ENCODE results near the gene FXYD1.
A peak's percentile ranks its signal among the peaks of the same experiment; 100 is the strongest.

Gene FXYD1

GRCh38 chr19:35166100-35167063 lies 27.8 kb downstream of the FXYD1 start:
- no peak overlapping the region for H3K4me3 ChIP-seq (ENCODE audit: low read length)
- DNase-seq (ENCODE audit: low read depth) = peak; percentile 52
- TF ChIP-seq, protein P1, sequence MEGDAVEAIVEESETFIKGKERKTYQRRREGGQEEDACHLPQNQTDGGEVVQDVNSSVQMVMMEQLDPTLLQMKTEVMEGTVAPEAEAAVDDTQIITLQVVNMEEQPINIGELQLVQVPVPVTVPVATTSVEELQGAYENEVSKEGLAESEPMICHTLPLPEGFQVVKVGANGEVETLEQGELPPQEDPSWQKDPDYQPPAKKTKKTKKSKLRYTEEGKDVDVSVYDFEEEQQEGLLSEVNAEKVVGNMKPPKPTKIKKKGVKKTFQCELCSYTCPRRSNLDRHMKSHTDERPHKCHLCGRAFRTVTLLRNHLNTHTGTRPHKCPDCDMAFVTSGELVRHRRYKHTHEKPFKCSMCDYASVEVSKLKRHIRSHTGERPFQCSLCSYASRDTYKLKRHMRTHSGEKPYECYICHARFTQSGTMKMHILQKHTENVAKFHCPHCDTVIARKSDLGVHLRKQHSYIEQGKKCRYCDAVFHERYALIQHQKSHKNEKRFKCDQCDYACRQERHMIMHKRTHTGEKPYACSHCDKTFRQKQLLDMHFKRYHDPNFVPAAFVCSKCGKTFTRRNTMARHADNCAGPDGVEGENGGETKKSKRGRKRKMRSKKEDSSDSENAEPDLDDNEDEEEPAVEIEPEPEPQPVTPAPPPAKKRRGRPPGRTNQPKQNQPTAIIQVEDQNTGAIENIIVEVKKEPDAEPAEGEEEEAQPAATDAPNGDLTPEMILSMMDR (IDR thresholded peaks at IDR 0.05; ENCODE audit: insufficient read depth, low read depth, low read length, missing control alignments) = no peak

GRCh38 chr19:35167251-35168119 lies 28.9 kb downstream of the FXYD1 start:
- no peak overlapping the region for H3K4me3 ChIP-seq (ENCODE audit: low read length)
- TF ChIP-seq, protein P1 (IDR thresholded peaks at IDR 0.05; ENCODE audit: insufficient read depth, low read depth, low read length, missing control alignments) = no peak
- no peak for DNase-seq (ENCODE audit: low read depth)

DNA sequence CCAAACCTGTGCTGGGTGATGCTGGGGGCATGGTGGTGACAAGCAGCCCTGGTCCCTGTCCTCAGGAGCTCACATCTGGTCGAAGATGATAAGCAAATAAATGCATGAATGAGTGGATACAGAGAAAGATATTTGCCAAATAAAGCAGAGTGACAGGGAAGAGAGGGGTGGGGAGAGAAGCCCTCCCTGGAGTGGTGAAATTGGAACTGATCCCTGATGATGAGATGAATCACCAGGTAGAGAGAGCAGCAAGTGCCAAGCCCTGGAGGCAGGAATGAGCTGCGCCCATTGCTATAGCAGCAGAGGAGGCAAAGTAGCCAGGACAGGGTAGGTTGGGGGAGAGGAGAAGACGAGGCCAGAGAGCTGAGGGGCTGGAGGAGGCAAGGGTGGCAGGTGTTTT lies 29.6 kb downstream of the FXYD1 start:
- no peak overlapping the region for H3K4me3 ChIP-seq (ENCODE audit: low read length)
- TF ChIP-seq, protein P1 (IDR thresholded peaks at IDR 0.05; ENCODE audit: insufficient read depth, low read depth, low read length, missing control alignments) = peak; percentile 32
- peak; percentile 93 for DNase-seq (ENCODE audit: low read depth)

DNA sequence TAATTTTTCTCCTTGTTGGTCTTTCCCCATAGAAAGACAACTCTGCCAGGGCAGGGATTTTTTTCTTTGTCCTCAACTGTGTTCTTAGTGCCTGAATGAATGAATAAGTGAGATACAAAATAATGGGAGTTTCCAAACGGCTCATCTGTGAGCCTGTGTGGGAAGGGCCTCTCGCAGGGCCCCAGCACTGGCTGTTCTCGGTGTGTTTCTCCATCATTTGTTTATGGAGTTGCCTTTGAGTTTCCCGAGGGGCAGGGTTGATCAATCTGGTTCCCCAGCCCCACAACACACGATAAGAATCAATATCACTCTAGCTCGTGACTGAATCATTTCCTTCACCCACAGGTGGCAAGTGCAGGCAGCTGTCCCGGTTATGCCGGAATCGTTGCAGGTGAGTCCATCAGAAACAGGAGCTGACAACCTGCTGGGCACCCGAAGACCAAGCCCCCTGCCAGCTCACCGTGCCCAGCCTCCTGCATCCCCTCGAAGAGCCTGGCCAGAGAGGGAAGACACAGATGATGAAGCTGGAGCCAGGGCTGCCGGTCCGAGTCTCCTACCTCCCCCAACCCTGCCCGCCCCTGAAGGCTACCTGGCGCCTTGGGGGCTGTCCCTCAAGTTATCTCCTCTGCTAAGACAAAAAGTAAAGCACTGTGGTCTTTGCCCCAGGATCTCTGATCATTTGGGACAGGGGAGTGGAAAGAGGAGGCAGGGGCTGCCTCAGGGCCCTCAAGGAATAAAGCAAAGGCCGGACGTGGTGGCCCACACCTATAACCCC lies 30.8 kb downstream of the FXYD1 start:
- H3K4me3 ChIP-seq (ENCODE audit: low read length) = no peak overlapping the region
- peak; percentile 42 for DNase-seq (ENCODE audit: low read depth)
- TF ChIP-seq, protein P1 (IDR thresholded peaks at IDR 0.05; ENCODE audit: insufficient read depth, low read depth, low read length, missing control alignments) = no peak

- no peak overlapping the region for H3K4me3 ChIP-seq (ENCODE audit: low read length)
- TF ChIP-seq, protein P1 (IDR thresholded peaks at IDR 0.05; ENCODE audit: insufficient read depth, low read depth, low read length, missing control alignments) = no peak
- no peak for DNase-seq (ENCODE audit: low read depth)
These were observed 31.9 kb downstream of the FXYD1 start for GRCh38 chr19:35170359-35171061.

DNA sequence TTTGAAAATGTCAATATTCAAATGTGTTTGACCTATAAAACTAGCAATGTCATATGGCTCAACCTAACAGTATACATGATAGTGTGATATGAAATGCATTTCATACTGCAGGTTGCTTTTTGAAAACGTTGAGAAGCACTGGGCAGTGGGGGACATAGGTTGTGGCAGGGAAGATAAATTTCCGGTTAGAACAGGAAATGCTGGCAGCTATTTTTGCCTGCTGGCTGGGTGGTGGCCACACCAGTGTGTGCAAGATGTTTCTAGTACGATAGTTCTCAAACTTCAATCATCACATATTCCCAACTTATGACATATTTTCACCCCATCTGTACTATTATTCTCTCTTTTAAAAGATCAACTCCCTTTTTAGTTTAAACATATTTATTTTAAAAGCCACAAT lies 33.1 kb downstream of the FXYD1 start:
- TF ChIP-seq, protein P1 (IDR thresholded peaks at IDR 0.05; ENCODE audit: insufficient read depth, low read depth, low read length, missing control alignments) = no peak
- no peak overlapping the region for H3K4me3 ChIP-seq (ENCODE audit: low read length)

More for the DNA sequence above, 33.1 kb downstream of the FXYD1 start:
- no peak for DNase-seq (ENCODE audit: low read depth)
